ENCODE data around the gene UQCRQ.

The UQCRQ gene

DNA sequence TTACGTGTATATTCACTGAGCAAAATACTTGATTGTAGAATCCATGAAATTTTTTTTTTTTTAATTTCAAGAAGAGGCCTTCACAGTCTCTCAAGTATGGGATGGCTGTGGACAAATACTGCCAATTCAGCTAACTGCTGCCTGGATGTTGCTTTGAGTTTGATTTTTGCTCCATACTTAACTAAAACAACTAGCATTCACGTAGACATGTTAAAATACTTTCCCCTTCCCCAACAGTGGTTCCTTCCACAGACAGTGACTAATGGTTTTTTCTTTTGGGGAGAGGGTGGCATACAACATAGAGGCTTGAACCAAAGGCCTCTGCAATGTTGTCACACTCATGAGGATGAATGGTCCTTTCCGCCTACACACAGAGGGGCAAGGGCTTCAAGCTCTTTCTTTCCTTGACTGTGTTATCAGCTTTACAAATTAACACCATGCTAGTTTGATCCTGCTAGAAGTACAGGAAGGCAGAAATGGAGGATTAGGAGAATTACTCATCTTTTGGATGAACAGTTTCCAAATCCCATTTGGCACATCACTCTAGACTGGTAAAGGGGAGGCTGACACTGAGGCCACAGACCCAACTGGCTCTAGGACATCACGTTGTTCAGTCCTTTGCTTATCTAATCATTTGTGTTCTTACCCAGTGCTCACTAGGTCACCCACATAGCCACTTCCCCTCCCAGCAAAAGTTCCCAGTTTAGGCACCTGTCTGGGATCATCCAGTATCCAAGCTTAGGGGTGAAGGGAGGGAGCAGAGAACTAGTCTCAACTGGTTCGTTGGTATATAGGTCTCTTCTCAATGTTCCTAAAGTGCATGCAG, 5.2 kb downstream of the UQCRQ start:
- Histone ChIP-seq H3F3A (ENCODE audit: low read depth) (no peaks in the 10 kb centered on the region), H3K9me2 (replicated peaks; ENCODE audit: low read depth, low read length) (no peaks in the 10 kb centered on the region), H3K79me2 (ENCODE audit: insufficient read depth, low read length) (peaks cover 15% of the 10 kb centered on the region), H2AFZ (ENCODE audit: low read length) (no peak overlapping the region), H3K4me3 (ENCODE audit: low read length, poor library complexity, severe bottlenecking) (no peak overlapping the region), H3K4me2 (ENCODE audit: low read depth, low read length, poor library complexity, severe bottlenecking) (no peak overlapping the region), H3K4me1 (ENCODE audit: insufficient read depth, low read length, poor library complexity, severe bottlenecking) (peaks cover 5% of the 10 kb centered on the region), H3K9me3 (ENCODE audit: insufficient read depth, low read depth, low read length) (no peaks in the 10 kb centered on the region), H3K27me3 (ENCODE audit: insufficient read depth, low read length, poor library complexity, severe bottlenecking) (no peaks in the 10 kb centered on the region), H4K20me1 (ENCODE audit: insufficient read depth, low read length, poor library complexity, severe bottlenecking) (peaks cover 10% of the 10 kb centered on the region), H3K9ac (ENCODE audit: low read depth, low read length, poor library complexity, severe bottlenecking) (no peak overlapping the region), H3K36me3 (ENCODE audit: insufficient read depth, low read length) (peaks cover 7% of the 10 kb centered on the region; the same call in 1 of the 2 replicates)
- TF ChIP-seq EZH2phosphoT487 (IDR thresholded peaks at IDR 0.05; ENCODE audit: borderline replicate concordance) (no peak), CTCF (conservative IDR thresholded peaks at IDR 0.05; ENCODE audit: low read length) (no peak)

DNA sequence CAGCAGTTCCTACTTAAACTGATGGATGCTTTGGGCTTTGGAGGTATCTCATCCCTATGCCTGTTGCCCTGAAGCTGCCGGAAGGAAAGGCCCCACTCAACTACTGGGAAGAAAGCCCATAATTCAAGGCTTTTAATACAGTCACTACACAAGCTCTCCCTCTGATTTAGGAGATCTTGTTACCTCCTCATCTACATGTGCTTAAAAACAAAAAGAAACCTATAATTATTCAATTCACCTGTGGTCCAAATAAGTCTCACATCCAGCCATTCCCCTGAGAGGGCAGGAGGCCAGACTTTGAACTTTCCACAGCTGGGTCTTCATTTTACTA, 6.3 kb downstream of the UQCRQ start:
- Histone ChIP-seq H3K4me1 (ENCODE audit: insufficient read depth, low read length, poor library complexity, severe bottlenecking) (no peaks in the 10 kb centered on the region), H3K4me2 (ENCODE audit: low read depth, low read length, poor library complexity, severe bottlenecking) (no peak overlapping the region), H3K79me2 (ENCODE audit: insufficient read depth, low read length) (peaks cover 4% of the 10 kb centered on the region), H3F3A (ENCODE audit: low read depth) (no peaks in the 10 kb centered on the region), H3K27me3 (ENCODE audit: insufficient read depth, low read length, poor library complexity, severe bottlenecking) (no peaks in the 10 kb centered on the region), H4K20me1 (ENCODE audit: insufficient read depth, low read length, poor library complexity, severe bottlenecking) (no peaks in the 10 kb centered on the region), H3K9me3 (ENCODE audit: insufficient read depth, low read depth, low read length) (no peaks in the 10 kb centered on the region), H3K36me3 (ENCODE audit: insufficient read depth, low read length) (peaks cover 7% of the 10 kb centered on the region; the same call in 1 of the 2 replicates), H3K4me3 (ENCODE audit: low read length, poor library complexity, severe bottlenecking) (no peak overlapping the region), H3K9me2 (replicated peaks; ENCODE audit: low read depth, low read length) (no peaks in the 10 kb centered on the region), H3K9ac (ENCODE audit: low read depth, low read length, poor library complexity, severe bottlenecking) (no peak overlapping the region), H2AFZ (ENCODE audit: low read length) (no peak overlapping the region)
- TF ChIP-seq CTCF (conservative IDR thresholded peaks at IDR 0.05; ENCODE audit: low read length) (no peak), EZH2phosphoT487 (IDR thresholded peaks at IDR 0.05; ENCODE audit: borderline replicate concordance) (no peak)

DNA sequence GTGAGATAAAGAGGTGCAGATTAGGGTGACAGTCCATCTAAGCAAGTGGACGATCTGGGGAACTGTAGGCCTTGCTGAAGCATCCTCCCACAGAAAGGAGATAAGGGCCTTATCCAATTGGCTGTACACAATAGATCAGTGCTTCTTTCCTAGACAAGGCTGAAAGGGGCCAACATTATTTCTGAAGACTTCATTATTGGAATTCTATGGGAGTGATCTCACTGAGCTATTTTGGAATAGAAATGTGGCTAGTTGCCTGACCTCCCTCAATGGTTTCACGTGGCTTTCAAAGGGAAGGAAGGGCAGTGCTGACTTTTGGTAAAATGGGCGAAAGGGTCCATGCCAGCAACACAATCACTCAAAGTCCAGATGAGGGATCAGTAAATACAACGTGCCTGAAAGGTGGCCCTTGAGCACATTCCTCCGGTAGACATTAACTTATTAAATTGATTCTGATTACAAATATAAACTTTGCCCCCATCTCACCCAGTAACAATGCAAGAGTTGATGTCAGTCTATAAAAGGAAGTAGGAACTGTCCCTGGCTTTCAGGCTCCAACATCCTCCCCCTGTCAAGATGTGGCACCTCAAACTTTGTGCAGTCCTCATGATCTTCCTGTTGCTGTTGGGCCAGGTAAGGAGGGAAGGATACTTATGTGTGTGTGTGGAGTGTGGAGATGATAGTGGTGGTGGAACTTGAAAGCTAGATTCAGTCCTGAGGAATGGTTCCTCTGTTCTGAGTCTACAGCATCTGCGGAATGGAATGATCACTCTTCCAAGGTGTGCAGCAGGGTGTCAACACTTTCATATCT, 6.9 kb downstream of the UQCRQ start, which contains the start of gene LEAP2:
Gene LEAP2 (plus strand): TSS at position 550 of the 811 bp plus-strand sequence. CDS start 27 bp downstream, at position 577.
- H3K27me3 ChIP-seq (ENCODE audit: insufficient read depth, low read length, poor library complexity, severe bottlenecking) = no peaks in the 10 kb centered on the region
- no peaks in the 10 kb centered on the region for H3K9me3 ChIP-seq (ENCODE audit: insufficient read depth, low read depth, low read length)
- H3K36me3 ChIP-seq (ENCODE audit: insufficient read depth, low read length) = peaks cover 7% of the 10 kb centered on the region; the same call in 1 of the 2 replicates
- H3K79me2 ChIP-seq (ENCODE audit: insufficient read depth, low read length) = no peaks in the 10 kb centered on the region
- no peaks in the 10 kb centered on the region for H3F3A ChIP-seq (ENCODE audit: low read depth)
- H4K20me1 ChIP-seq (ENCODE audit: insufficient read depth, low read length, poor library complexity, severe bottlenecking) = no peaks in the 10 kb centered on the region
- H2AFZ ChIP-seq (ENCODE audit: low read length) = no peak within 1 kb of the TSS
- H3K4me1 ChIP-seq (ENCODE audit: insufficient read depth, low read length, poor library complexity, severe bottlenecking) = no peaks in the 10 kb centered on the region
- no peak within 1 kb of the TSS for H3K9ac ChIP-seq (ENCODE audit: low read depth, low read length, poor library complexity, severe bottlenecking)
- TF ChIP-seq EZH2phosphoT487 (IDR thresholded peaks at IDR 0.05; ENCODE audit: borderline replicate concordance) (no peak), CTCF (conservative IDR thresholded peaks at IDR 0.05; ENCODE audit: low read length) (no peak)
- H3K4me3 ChIP-seq (ENCODE audit: low read length, poor library complexity, severe bottlenecking) = no peak within 1 kb of the TSS
- no peak within 1 kb of the TSS for H3K4me2 ChIP-seq (ENCODE audit: low read depth, low read length, poor library complexity, severe bottlenecking)
- H3K9me2 ChIP-seq (replicated peaks; ENCODE audit: low read depth, low read length) = no peaks in the 10 kb centered on the region

All from Loucy (cell line).